Hematopoietic multipotent progenitor cell treated with erythropoietin and hydrocortisone succinate and interleukin-3 and kit ligand, for 4 days (in vitro differentiated cells): ENCODE results near the gene PPP6R2.
A peak's percentile ranks its signal among the peaks of the same experiment; 100 is the strongest.
"Not testable (repeated sequence)": the region's sequence is repeated elsewhere in the genome, so short reads cannot be mapped to it uniquely, and the experiment has no call there.

Source experiments
- DNase-seq: peaks from one replicate; pipeline ENCODE4 v3.0.0-alpha.2; 2015

PPP6R2 gene

GRCh38 chr22:50318698-50319411 is 24.3 kb upstream of the PPP6R2 start:
- DNase-seq = no peak

GRCh38 chr22:50319503-50319951 is 23.6 kb upstream of the PPP6R2 start:
- no peak for DNase-seq

- no peak for DNase-seq
These were observed 23.0 kb upstream of the PPP6R2 start for GRCh38 chr22:50320116-50320515.

- DNase-seq = no peak
These were observed 22.3 kb upstream of the PPP6R2 start for GRCh38 chr22:50320671-50321325.

GRCh38 chr22:50322382-50323104 is 20.6 kb upstream of the PPP6R2 start:
- DNase-seq = not testable (repeated sequence)

GRCh38 chr22:50323900-50324299 is 19.2 kb upstream of the PPP6R2 start:
- no peak for DNase-seq

GRCh38 chr22:50325444-50326224 is 17.5 kb upstream of the PPP6R2 start:
- DNase-seq = no peak

- DNase-seq = no peak
These were observed 16.7 kb upstream of the PPP6R2 start for GRCh38 chr22:50326225-50326955.

- DNase-seq = peak; percentile 87
These were observed 16.0 kb upstream of the PPP6R2 start, which contains the start of gene DENND6B for GRCh38 chr22:50326956-50327710. TSS of gene DENND6B (minus strand) at chr22:50327012. CDS start at chr22:50326988, 24 bp downstream.

- no peak for DNase-seq
These were observed 15.5 kb upstream of the PPP6R2 start for GRCh38 chr22:50327711-50328019.

- DNase-seq = peak; percentile 37
These were observed 13.9 kb upstream of the PPP6R2 start for GRCh38 chr22:50329236-50329635.

- DNase-seq = not testable (repeated sequence)
These were observed 8.7 kb upstream of the PPP6R2 start for GRCh38 chr22:50334433-50334832.

GRCh38 chr22:50337262-50338041 is 5.7 kb upstream of the PPP6R2 start:
- DNase-seq = no peak

- DNase-seq = no peak
These were observed 5.0 kb upstream of the PPP6R2 start for GRCh38 chr22:50338042-50338573.

- no peak for DNase-seq
These were observed 4.2 kb upstream of the PPP6R2 start for GRCh38 chr22:50338860-50339462.

- DNase-seq = peak; percentile 39
These were observed 2.9 kb upstream of the PPP6R2 start for GRCh38 chr22:50339945-50340879.

GRCh38 chr22:50341977-50342650 is 1.0 kb upstream of the PPP6R2 start:
- peak; percentile 95 for DNase-seq

- peak; percentile 48 for DNase-seq
These were observed 411 bp downstream of the PPP6R2 start for GRCh38 chr22:50343541-50343935.
